HFF-Myc (cell line): ENCODE data around the gene MAML2.

Experiments used
- DNase-seq: peaks from one replicate; pipeline ENCODE4 v3.0.0-alpha.2; 2011; ENCODE audit warnings: low read depth; ENCODE audit errors: extremely low read depth
- H3K4me3 ChIP-seq: replicated peaks from 2 replicates; pipeline ENCODE4 v1.5.1; 2011; ENCODE audit warnings: low read depth, mild to moderate bottlenecking, control low read depth, low read length
- TF ChIP-seq, protein P1 (sequence below): IDR thresholded peaks from 2 replicates; pipeline ENCODE4 v1.5.1; 2012; ENCODE audit warnings: mild to moderate bottlenecking, low read depth, low read length, control low read depth; ENCODE audit errors: missing control alignments

MAML2 gene

DNA sequence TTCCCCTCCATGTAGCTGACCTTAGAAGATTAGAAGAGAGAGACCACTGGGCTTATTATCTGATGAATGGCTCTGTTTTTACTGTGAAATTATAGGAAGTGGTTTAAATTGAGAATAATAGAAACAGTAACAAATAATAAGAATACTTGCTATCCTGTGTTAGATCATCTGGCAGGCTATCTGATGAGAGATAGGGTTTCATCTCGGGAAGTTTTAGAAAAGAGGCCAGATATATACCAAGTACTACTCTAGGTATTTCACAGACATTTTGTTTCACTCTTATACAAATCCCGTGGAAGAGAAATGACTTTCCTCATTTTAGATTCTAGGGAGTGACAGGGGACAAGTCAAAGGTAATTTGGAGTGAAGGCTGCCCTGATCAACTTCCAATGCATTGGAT, 198.4 kb downstream of the MAML2 start:
- H3K4me3 ChIP-seq, result no peak overlapping the region
- DNase-seq, result no peak
- TF ChIP-seq, protein P1, sequence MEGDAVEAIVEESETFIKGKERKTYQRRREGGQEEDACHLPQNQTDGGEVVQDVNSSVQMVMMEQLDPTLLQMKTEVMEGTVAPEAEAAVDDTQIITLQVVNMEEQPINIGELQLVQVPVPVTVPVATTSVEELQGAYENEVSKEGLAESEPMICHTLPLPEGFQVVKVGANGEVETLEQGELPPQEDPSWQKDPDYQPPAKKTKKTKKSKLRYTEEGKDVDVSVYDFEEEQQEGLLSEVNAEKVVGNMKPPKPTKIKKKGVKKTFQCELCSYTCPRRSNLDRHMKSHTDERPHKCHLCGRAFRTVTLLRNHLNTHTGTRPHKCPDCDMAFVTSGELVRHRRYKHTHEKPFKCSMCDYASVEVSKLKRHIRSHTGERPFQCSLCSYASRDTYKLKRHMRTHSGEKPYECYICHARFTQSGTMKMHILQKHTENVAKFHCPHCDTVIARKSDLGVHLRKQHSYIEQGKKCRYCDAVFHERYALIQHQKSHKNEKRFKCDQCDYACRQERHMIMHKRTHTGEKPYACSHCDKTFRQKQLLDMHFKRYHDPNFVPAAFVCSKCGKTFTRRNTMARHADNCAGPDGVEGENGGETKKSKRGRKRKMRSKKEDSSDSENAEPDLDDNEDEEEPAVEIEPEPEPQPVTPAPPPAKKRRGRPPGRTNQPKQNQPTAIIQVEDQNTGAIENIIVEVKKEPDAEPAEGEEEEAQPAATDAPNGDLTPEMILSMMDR, result no peak

DNA sequence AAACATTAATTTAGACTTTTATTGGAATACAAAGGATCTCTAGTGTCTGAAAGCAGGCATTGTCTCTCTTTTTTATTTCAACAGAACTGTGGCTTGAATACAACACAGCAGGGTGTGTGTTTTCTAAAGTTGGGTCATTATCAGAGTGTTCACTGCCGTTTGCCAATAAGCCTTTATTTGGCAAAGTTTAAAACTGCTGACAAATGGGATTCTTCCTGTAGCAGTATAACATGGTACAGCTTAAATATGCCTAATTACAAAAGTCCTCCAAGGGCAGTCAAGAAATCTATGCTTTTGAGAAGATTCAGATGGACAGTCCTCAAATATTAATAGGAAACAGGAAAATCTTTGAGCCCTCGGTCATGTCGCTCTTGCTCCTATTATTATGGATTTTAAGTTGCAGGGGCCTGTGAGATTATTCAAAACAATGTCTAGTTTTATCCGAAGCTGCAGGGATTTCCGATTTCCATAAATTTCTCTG, 199.9 kb downstream of the MAML2 start:
- DNase-seq, result no peak
- TF ChIP-seq, protein P1, result no peak
- no peak overlapping the region for H3K4me3 ChIP-seq

DNA sequence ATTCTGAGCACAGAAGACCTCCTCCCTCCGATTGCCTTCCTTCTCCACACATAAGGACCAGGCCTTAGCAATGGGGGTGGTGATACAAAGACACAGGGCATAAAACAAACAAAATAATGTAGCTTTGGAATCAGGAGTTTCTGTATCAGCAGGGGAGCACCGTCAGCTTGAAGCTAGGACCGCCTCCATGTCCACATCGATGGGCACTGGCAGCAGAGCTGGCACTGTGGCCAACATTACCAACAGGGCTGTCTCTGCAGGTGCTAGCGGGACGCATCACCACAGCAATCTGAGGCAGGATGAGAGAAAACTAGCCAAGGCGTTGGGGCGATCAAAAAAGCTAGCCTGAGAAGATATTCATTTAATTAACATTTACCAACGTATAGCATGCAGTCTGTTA, 201.4 kb downstream of the MAML2 start:
- H3K4me3 ChIP-seq, result no peak overlapping the region
- no peak for DNase-seq
- TF ChIP-seq, protein P1, result no peak

DNA sequence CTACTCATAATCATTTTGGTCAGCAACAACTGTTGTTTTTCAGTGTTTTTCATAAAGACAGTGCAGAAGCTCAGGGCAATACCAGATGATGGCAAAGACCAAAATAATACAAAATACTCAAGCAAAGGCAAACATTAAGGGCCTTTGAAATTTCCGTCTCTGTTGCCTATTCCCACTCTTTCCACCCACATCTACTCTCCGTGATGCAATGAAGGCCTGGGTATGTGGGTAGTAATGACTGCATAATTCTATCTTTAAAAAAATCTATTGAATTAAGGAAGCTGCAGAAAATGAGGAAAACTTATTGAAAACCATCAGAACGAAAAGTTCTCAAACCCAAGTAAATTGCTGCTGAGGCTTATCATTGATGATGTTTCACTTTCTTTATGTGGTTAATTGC, 203.3 kb downstream of the MAML2 start:
- no peak overlapping the region for H3K4me3 ChIP-seq
- DNase-seq, result no peak
- TF ChIP-seq, protein P1, result no peak

DNA sequence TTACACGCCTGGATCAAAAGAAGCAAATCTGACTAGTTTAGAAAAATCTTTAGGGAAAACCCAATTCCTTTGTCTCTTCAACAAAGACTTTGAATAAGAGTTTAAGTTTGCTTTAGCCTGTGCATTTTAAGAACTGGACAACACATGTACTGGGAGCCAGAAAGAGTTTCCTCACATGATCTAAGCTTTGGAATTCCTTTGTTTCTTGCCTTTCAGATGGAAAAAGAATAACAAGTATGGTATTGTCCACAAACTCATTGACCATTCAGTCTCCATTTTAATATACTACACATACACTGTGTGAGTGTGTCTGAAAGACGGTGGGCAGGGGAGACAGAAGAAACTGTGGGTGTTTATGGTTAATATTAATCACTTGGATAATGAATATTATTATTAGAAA, 205.6 kb downstream of the MAML2 start:
- no peak for DNase-seq
- no peak overlapping the region for H3K4me3 ChIP-seq
- TF ChIP-seq, protein P1, result no peak

DNA sequence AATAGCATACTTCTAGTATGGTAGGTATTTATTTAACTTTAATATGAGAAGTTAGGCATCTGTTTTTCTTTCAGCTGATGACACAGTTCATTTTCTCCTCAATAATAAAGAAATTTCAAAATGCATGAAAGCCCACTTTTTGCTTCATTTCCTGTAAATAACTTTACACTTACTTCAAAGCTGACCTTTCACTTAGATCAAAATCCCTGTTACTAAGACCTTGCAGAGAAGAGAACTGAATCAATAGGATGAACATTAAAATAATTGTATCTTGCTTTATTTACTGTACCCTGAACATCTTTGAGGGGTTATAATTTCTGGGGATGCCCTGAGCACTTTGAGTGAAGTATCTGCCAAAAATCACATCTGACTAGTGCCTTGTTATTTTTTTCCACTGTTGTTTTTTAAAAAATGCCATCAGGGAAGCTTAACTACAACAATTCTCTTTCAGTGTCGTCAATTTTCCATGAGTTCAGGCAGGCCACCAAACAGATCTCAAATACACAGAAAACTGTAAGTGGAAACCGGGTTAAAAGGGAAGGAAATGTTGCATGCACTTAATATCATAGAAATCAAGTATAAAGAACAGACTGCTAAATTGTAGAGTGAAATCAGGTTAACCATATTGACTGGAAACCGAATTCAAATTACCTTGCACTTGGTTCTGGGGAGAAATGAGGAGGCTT, 206.2 kb downstream of the MAML2 start:
- no peak for DNase-seq

More for the DNA sequence above, 206.2 kb downstream of the MAML2 start:
- H3K4me3 ChIP-seq, result no peak overlapping the region
- TF ChIP-seq, protein P1, result no peak
